Activated T-helper 2 cell treated with anti-CD3 and anti-CD28 coated beads, Interferon-gamma antibody, Interleukin-2, Interleukin-4, amounts not matched to agents 10 μg/mL and 5 μg/mL and 100 μg/mL, durations not matched to agents 14 hours and 24 hours and 36 hours (primary cell): Measurements from ENCODE around the gene SBK2. TPM values are rescaled to one million over a fixed set of nuclear protein-coding genes. Genes with fewer than 3 reads are reported as not detected.

Source experiments
- DNase-seq: peaks from one replicate; pipeline ENCODE4 v3.0.0; 2021; ENCODE audit warnings: low spot score
- H3K27ac Mint-ChIP-seq: one replicate; pipeline ENCODE4 v1.8.0; 2021; ENCODE audit warnings: mixed read lengths
- H3K27me3 Mint-ChIP-seq: one replicate; pipeline ENCODE4 v1.8.0; 2021; ENCODE audit warnings: low read depth, mixed read lengths
- H3K36me3 Mint-ChIP-seq: one replicate; pipeline ENCODE4 v1.8.0; 2021; ENCODE audit warnings: low read depth, mixed read lengths
- H3K4me1 Mint-ChIP-seq: one replicate; pipeline ENCODE4 v1.8.0; 2021; ENCODE audit warnings: low read depth, mixed read lengths
- H3K4me3 Mint-ChIP-seq: one replicate; pipeline ENCODE4 v1.8.0; 2021; ENCODE audit warnings: low read depth, mild to moderate bottlenecking, moderate library complexity, mixed read lengths
- H3K9me3 Mint-ChIP-seq: one replicate; pipeline ENCODE4 v1.8.0; 2021; ENCODE audit warnings: mixed read lengths
- intact Hi-C: fragments of 100-400 bp; cut with micrococcal nuclease; formaldehyde crosslinking; loops from one replicate; pipeline ENCODE4 v1.15.1; 2023
- total RNA-seq: library from RNA; stranded (reverse); gene quantifications from 2 replicates; pipeline ENCODE4 v1.2.3, GENCODE V29; 2022

SBK2 gene
- total RNA-seq, 1 donor from 2014 or later = not detected

GRCh38 chr19:55488986-55489710, 47.8 kb downstream of the SBK2 start:
- Mint-ChIP-seq H3K9me3 (no peaks in the 10 kb centered on the region), H3K27ac (no peak overlapping the region), H3K27me3 (peaks cover 2% of the 10 kb centered on the region), H3K4me3 (no peak overlapping the region), H3K36me3 (no peaks in the 10 kb centered on the region), H3K4me1 (peaks cover 12% of the 10 kb centered on the region)
- DNase-seq = no peak
- intact Hi-C loops = no loop called here

GRCh38 chr19:55487924-55488687, 48.8 kb downstream of the SBK2 start, which contains the start of gene SSC5D:
Gene SSC5D (plus strand): TSS chr19:55488436. CDS start chr19:55488590, 154 bp downstream.
- peaks cover 12% of the 10 kb centered on the region for H3K4me1 Mint-ChIP-seq
- no peak for DNase-seq
- intact Hi-C loops = no loop called here
- H3K27me3 Mint-ChIP-seq = peaks cover 2% of the 10 kb centered on the region
- H3K27ac Mint-ChIP-seq = peak within 1 kb of the TSS; percentile 69
- no peaks in the 10 kb centered on the region for H3K36me3 Mint-ChIP-seq
- H3K4me3 Mint-ChIP-seq = peak within 1 kb of the TSS; percentile 38
- no peaks in the 10 kb centered on the region for H3K9me3 Mint-ChIP-seq

- H3K9me3 Mint-ChIP-seq = no peaks in the 10 kb centered on the region
- DNase-seq = no peak
- H3K27me3 Mint-ChIP-seq = peaks cover 2% of the 10 kb centered on the region
- H3K27ac Mint-ChIP-seq = peak overlapping the region; percentile 69
- H3K4me3 Mint-ChIP-seq = peak overlapping the region; percentile 38
- intact Hi-C loops = no loop called here
- H3K36me3 Mint-ChIP-seq = no peaks in the 10 kb centered on the region
- H3K4me1 Mint-ChIP-seq = peaks cover 12% of the 10 kb centered on the region
These were observed 49.7 kb downstream of the SBK2 start for GRCh38 chr19:55486971-55487923.

- peaks cover 12% of the 10 kb centered on the region for H3K4me1 Mint-ChIP-seq
- DNase-seq = no peak
- H3K27me3 Mint-ChIP-seq = no peaks in the 10 kb centered on the region
- intact Hi-C loops = no loop called here
- no peaks in the 10 kb centered on the region for H3K9me3 Mint-ChIP-seq
- H3K36me3 Mint-ChIP-seq = no peaks in the 10 kb centered on the region
- H3K27ac Mint-ChIP-seq = peak overlapping the region; percentile 68
- H3K4me3 Mint-ChIP-seq = peak overlapping the region; percentile 80
These were observed 50.6 kb downstream of the SBK2 start for GRCh38 chr19:55486043-55486970.

GRCh38 chr19:55485439-55486011, 51.4 kb downstream of the SBK2 start:
- peak overlapping the region; percentile 80 for H3K4me3 Mint-ChIP-seq
- H3K27ac Mint-ChIP-seq = peak overlapping the region; percentile 68
- no peaks in the 10 kb centered on the region for H3K36me3 Mint-ChIP-seq
- no peaks in the 10 kb centered on the region for H3K27me3 Mint-ChIP-seq
- peaks cover 12% of the 10 kb centered on the region for H3K4me1 Mint-ChIP-seq
- no peak for DNase-seq
- intact Hi-C loops = no loop called here
- H3K9me3 Mint-ChIP-seq = no peaks in the 10 kb centered on the region

- H3K4me1 Mint-ChIP-seq = peaks cover 14% of the 10 kb centered on the region
- H3K36me3 Mint-ChIP-seq = no peaks in the 10 kb centered on the region
- no peaks in the 10 kb centered on the region for H3K9me3 Mint-ChIP-seq
- H3K27ac Mint-ChIP-seq = peak within 1 kb of the TSS; percentile 68
- no peaks in the 10 kb centered on the region for H3K27me3 Mint-ChIP-seq
- peak within 1 kb of the TSS; percentile 80 for H3K4me3 Mint-ChIP-seq
- intact Hi-C loops = no loop called here
- DNase-seq = peak; percentile 62
These were observed 52.1 kb downstream of the SBK2 start, which contains the start of gene NAT14 for GRCh38 chr19:55484593-55485438. Gene NAT14 (plus strand): TSS chr19:55485188. CDS start chr19:55485709, 521 bp downstream.

- Mint-ChIP-seq H3K4me1 (peaks cover 18% of the 10 kb centered on the region), H3K4me3 (peak overlapping the region; percentile 78), H3K9me3 (no peaks in the 10 kb centered on the region), H3K36me3 (no peaks in the 10 kb centered on the region), H3K27ac (no peak overlapping the region), H3K27me3 (no peaks in the 10 kb centered on the region)
- no peak for DNase-seq
- intact Hi-C loops = no loop called here
These were observed 53.0 kb downstream of the SBK2 start for GRCh38 chr19:55483706-55484592.

GRCh38 chr19:55482967-55483705, 53.8 kb downstream of the SBK2 start:
- Mint-ChIP-seq H3K27ac (no peak overlapping the region), H3K27me3 (no peaks in the 10 kb centered on the region), H3K36me3 (no peaks in the 10 kb centered on the region), H3K4me1 (peaks cover 24% of the 10 kb centered on the region), H3K9me3 (no peaks in the 10 kb centered on the region), H3K4me3 (peak overlapping the region; percentile 5)
- intact Hi-C loops = no loop called here
- DNase-seq = no peak

- Mint-ChIP-seq H3K4me3 (no peak overlapping the region), H3K36me3 (no peaks in the 10 kb centered on the region), H3K27ac (no peak overlapping the region), H3K27me3 (no peaks in the 10 kb centered on the region), H3K9me3 (no peaks in the 10 kb centered on the region), H3K4me1 (peaks cover 27% of the 10 kb centered on the region)
- intact Hi-C loops = no loop called here
- no peak for DNase-seq
These were observed 54.6 kb downstream of the SBK2 start for GRCh38 chr19:55482156-55482961.
